Endothelial cell of umbilical vein (primary cell): ENCODE data around the gene ASIC1.

ENCODE experiments used
- CTCF ChIP-seq, 2 donors: IDR thresholded peaks; 1 replicate in 1 of 2; 2 replicates in 1 of 2; pipeline ENCODE4 v1.5.1; 2011; ENCODE audit warnings: low read length in 2 of 2, mild to moderate bottlenecking in 2 of 2, moderate library complexity in 2 of 2, control low read depth in 1 of 2, inconsistent platforms in 1 of 2, low read depth in 1 of 2; ENCODE audit not compliant: insufficient read depth in 1 of 2; ENCODE audit errors: extremely low read depth in 1 of 2
- POLR2A ChIP-seq: IDR thresholded peaks from 2 replicates; pipeline ENCODE4 v1.6.1; 2012; ENCODE audit warnings: low read depth, mild to moderate bottlenecking, control low read depth, low read length

GRCh38 chr12:50110762-50111351, 53.5 kb downstream of the ASIC1 start:
- no peak for TF ChIP-seq CTCF (IDR thresholded peaks at IDR 0.05; ENCODE audit: extremely low read depth in 1 of 2, insufficient read depth in 1 of 2, low read depth in 1 of 2, low read length in 2 of 2)
- no peak for TF ChIP-seq POLR2A
